Naive thymus-derived CD4-positive, alpha-beta T cell (primary cell): Measurements from ENCODE around the gene TUFM. TPM values are rescaled to one million over a fixed set of nuclear protein-coding genes. Genes with fewer than 3 reads are reported as not detected.
A peak's percentile ranks its signal among the peaks of the same experiment; 100 is the strongest.
"Not testable (repeated sequence)": the region's sequence is repeated elsewhere in the genome, so short reads cannot be mapped to it uniquely, and the experiment has no call there.

Experiments used
- ATAC-seq: fragments of 150-1000 bp; cut with Tn5 transposase; 2 replicates; pipeline ENCODE4 v1.10.0; 2021; ENCODE audit warnings: mild to moderate bottlenecking, moderate library complexity
- CTCF ChIA-PET: fragments of 350-600 bp; sonication (Branson Sonifier 250); formaldehyde crosslinking; loops from one replicate; lab custom pipeline; 2021; ENCODE audit warnings: antibody characterized with exemption; lab: Charles Lee
- POLR2A ChIA-PET: fragments of 350-600 bp; sonication (Branson Sonifier 250); formaldehyde crosslinking; loops from one replicate; lab custom pipeline; 2021; ENCODE audit warnings: antibody characterized with exemption, inconsistent platforms; lab: Charles Lee
- DNase-seq, 9 donors: peaks; one replicate each; pipeline versions ENCODE4 v3.0.0 to v3.0.0-alpha.2; 2020 to 2022; ENCODE audit warnings: mixed read lengths in 1 of 9
- H3K27ac ChIP-seq: one replicate; pipeline ENCODE4 v1.7.0; 2013; ENCODE audit warnings: mild to moderate bottlenecking, low read depth, low read length, moderate library complexity
- H3K27me3 ChIP-seq, 2 donors: one replicate each; pipeline ENCODE4 v1.7.0; 2013; ENCODE audit warnings: low read length in 2 of 2, mild to moderate bottlenecking in 2 of 2, moderate library complexity in 2 of 2; ENCODE audit not compliant: control insufficient read depth in 2 of 2, insufficient read depth in 2 of 2
- H3K36me3 ChIP-seq, 3 experiments: 1 replicate in 2 of 3; 2 replicates in 1 of 3; pipeline ENCODE4 v1.7.0; 2013; ENCODE audit warnings: low read length in 3 of 3, mild to moderate bottlenecking in 3 of 3, moderate library complexity in 1 of 3; ENCODE audit not compliant: insufficient read depth in 3 of 3, control insufficient read depth in 2 of 3
- H3K4me1 ChIP-seq, 2 donors: one replicate each; pipeline ENCODE4 v1.7.0; 2013; ENCODE audit warnings: low read length in 2 of 2, mild to moderate bottlenecking in 2 of 2, moderate library complexity in 1 of 2; ENCODE audit not compliant: control insufficient read depth in 2 of 2, insufficient read depth in 2 of 2
- H3K4me3 ChIP-seq: 2 replicates; pipeline ENCODE4 v1.7.0; 2013; ENCODE audit warnings: mild to moderate bottlenecking, low read length
- H3K9me3 ChIP-seq, 3 experiments: 1 replicate in 2 of 3; 2 replicates in 1 of 3; pipeline ENCODE4 v1.7.0; 2013; ENCODE audit warnings: low read length in 3 of 3; ENCODE audit not compliant: control insufficient read depth in 2 of 3
- H3K27ac Mint-ChIP-seq, 9 donors: one replicate each; pipeline ENCODE4 v1.8.0; 2020 to 2022; ENCODE audit warnings: mixed read lengths in 9 of 9, mild to moderate bottlenecking in 8 of 9, moderate library complexity in 5 of 9, inconsistent platforms in 2 of 9
- H3K27me3 Mint-ChIP-seq, 5 donors: one replicate each; pipeline ENCODE4 v1.8.0; 2021 to 2022; ENCODE audit warnings: mixed read lengths in 5 of 5, mild to moderate bottlenecking in 1 of 5
- H3K36me3 Mint-ChIP-seq, 5 donors: one replicate each; pipeline ENCODE4 v1.8.0; 2020 to 2022; ENCODE audit warnings: mixed read lengths in 5 of 5, mild to moderate bottlenecking in 3 of 5, inconsistent platforms in 1 of 5
- H3K4me1 Mint-ChIP-seq, 7 donors: one replicate each; pipeline ENCODE4 v1.8.0; 2020 to 2022; ENCODE audit warnings: mixed read lengths in 7 of 7, mild to moderate bottlenecking in 3 of 7, inconsistent platforms in 1 of 7
- H3K4me3 Mint-ChIP-seq, 10 donors: one replicate each; pipeline ENCODE4 v1.8.0; 2020 to 2022; ENCODE audit warnings: mild to moderate bottlenecking in 10 of 10, mixed read lengths in 10 of 10, moderate library complexity in 6 of 10, inconsistent platforms in 2 of 10
- H3K9me3 Mint-ChIP-seq, 11 donors: one replicate each; pipeline ENCODE4 v1.8.0; 2020 to 2022; ENCODE audit warnings: mixed read lengths in 11 of 11, mild to moderate bottlenecking in 4 of 11, inconsistent platforms in 1 of 11, moderate library complexity in 1 of 11
- intact Hi-C, 2 donors: fragments of 100-400 bp; cut with micrococcal nuclease; formaldehyde crosslinking; loops; one replicate each; pipeline ENCODE4 v1.15.1; 2023
- polyA plus RNA-seq, 2 donors: library from polyadenylated mRNA; unstranded; fragments of 300-500 nt; fragmentation: Illumina TruSeq; gene quantifications; one replicate each; pipeline ENCODE4 v1.2.3, GENCODE V29; 2021
- total RNA-seq, 6 experiments: library from RNA in 5 of 6; stranded (reverse) in 5 of 6; gene quantifications; 1 replicate in 5 of 6; 2 replicates in 1 of 6; pipeline ENCODE4 v1.2.3 and lab custom pipeline; 2021 to 2026

TUFM gene
- total and polyA plus RNA-seq, 7 experiments from 2014 or later = 89.7 to 140 (median 101) TPM

DNA sequence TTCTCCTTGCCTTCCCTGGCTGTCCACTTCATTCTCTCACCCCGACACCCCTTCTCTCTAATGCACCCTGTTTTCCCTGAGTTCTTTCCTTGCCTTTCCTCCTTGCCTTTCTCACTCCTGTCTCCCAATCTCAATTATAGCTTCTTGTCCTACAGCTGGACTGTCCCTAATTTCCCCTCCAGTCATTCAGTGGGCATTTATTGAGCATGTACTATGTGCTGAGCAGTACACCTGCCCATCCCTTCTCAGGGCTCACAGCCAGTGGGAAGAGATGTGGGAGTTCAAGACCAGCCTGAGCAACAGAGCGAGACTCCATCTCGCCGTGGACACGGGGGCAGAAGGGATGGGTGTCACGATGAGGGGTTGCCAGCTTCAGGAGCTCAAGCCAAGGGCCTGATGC is 37.9 kb upstream of the TUFM start:
- H3K27me3 ChIP-seq = no peaks in the 10 kb centered on the region
- H3K27ac Mint-ChIP-seq = peak overlapping the region in 1 of 9 donors; percentile 48
- ChIA-PET CTCF (no interaction called here), POLR2A (no interaction called here)
- H3K4me3 Mint-ChIP-seq = peak overlapping the region in 1 of 10 donors; percentile 63
- no peaks in the 10 kb centered on the region for H3K36me3 ChIP-seq
- no peak for DNase-seq
- peaks cover 0 to 12% of the 10 kb centered on the region in 2 donors for H3K4me1 ChIP-seq
- no peak overlapping the region for H3K27ac ChIP-seq
- peaks cover 0 to 18% (median 11%) of the 10 kb centered on the region in 7 donors for H3K4me1 Mint-ChIP-seq
- H3K36me3 Mint-ChIP-seq = peaks cover 0 to 4% (median 0%) of the 10 kb centered on the region in 5 donors
- no peak for ATAC-seq
- no peak overlapping the region for H3K4me3 ChIP-seq
- no peaks in the 10 kb centered on the region for H3K9me3 ChIP-seq
- H3K27me3 Mint-ChIP-seq = peaks cover 3 to 14% (median 9%) of the 10 kb centered on the region in 5 donors
- H3K9me3 Mint-ChIP-seq = peaks cover 0 to 2% (median 0%) of the 10 kb centered on the region in 11 donors
- intact Hi-C loops = no loop called here

DNA sequence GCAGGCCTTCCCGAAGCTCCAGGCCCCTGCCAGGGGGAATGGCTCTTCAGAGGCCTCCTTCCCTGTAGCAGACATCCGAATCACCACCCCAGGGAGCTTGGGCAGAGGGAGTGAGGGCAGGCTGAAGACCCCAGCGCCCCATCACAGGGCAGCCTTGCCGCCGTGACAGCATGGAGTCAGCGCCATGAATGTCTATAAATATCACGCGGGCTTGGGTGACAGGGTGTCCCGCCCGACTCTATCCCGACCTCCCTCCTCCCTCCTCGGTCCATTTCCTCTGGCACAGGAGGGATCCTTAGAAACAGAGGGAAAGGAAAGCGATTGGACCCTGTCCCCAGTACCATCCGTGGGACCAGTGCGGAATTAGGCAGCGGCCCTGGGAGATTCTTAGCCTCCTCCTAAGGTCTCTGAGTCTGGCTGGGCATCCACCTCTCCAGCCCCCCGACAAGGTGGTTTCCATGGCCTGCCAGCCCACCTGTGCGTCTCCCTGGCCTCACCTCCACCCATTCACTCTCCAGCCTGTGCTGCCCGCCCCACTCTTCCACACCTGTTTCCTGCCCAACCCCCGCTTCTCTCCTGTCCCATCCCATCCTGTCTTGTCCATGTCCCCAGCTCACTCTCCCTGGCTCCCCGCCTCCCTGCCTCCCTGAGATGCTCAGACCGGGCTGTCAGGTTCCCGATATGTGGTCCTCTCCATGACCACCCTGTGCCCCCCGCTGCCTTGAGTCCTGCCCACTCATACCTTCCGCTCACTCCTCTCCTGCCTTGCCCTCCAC is 37.3 kb upstream of the TUFM start:
- Mint-ChIP-seq H3K4me1 (peaks cover 0 to 19% (median 13%) of the 10 kb centered on the region in 7 donors), H3K27me3 (peaks cover 3 to 14% (median 9%) of the 10 kb centered on the region in 5 donors), H3K4me3 (no peak overlapping the region), H3K36me3 (peaks cover 0 to 4% (median 0%) of the 10 kb centered on the region in 5 donors), H3K9me3 (peaks cover 0 to 2% (median 0%) of the 10 kb centered on the region in 11 donors), H3K27ac (peak overlapping the region in 1 of 9 donors; percentile 48)
- intact Hi-C loops = no loop called here
- H3K4me1 ChIP-seq = peaks cover 0 to 16% of the 10 kb centered on the region in 2 donors
- no peak for ATAC-seq
- DNase-seq = no peak
- no peaks in the 10 kb centered on the region for H3K27me3 ChIP-seq
- POLR2A ChIA-PET = no interaction called here
- H3K4me3 ChIP-seq = no peak overlapping the region
- no peak overlapping the region for H3K27ac ChIP-seq
- H3K36me3 ChIP-seq = no peaks in the 10 kb centered on the region
- no peaks in the 10 kb centered on the region for H3K9me3 ChIP-seq
- CTCF ChIA-PET = no interaction called here

DNA sequence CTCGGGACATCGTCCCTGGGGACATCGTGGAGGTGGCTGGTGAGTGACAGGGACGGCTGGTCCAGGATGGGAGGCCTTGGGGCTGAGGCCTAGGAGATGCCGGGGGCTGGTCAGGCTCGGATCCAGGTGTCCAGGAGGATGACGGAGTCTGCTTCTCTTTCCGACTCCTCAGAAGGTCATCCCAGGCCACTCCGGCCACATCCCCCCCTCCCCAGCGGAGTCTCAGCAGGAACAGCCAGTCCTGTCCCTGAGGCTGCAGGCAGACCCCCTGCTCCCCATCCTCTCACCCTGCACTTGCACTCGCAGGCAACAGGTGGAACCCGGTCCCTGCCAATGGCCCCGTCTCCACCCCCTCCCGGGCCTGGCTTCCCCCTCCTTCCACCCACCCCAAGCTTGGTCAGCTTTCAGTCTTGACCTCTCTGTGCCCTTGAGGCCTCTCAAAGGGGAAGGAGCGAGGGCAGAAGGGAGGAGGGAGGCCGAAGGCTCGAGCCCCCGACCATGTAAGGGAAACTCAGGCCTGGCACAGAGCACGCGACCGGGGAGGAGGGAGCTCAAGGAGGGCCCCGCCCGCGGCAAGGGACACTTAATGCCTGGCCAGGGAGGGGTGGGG is 36.5 kb upstream of the TUFM start:
- Mint-ChIP-seq H3K9me3 (peaks cover 0 to 3% (median 0%) of the 10 kb centered on the region in 11 donors), H3K27me3 (peaks cover 3 to 14% (median 9%) of the 10 kb centered on the region in 5 donors), H3K4me3 (no peak overlapping the region), H3K27ac (no peak overlapping the region), H3K4me1 (peaks cover 0 to 19% (median 13%) of the 10 kb centered on the region in 7 donors), H3K36me3 (peaks cover 0 to 4% (median 0%) of the 10 kb centered on the region in 5 donors)
- CTCF ChIA-PET = no interaction called here
- no peak overlapping the region for H3K27ac ChIP-seq
- intact Hi-C loops = no loop called here
- no peaks in the 10 kb centered on the region for H3K36me3 ChIP-seq
- POLR2A ChIA-PET = no interaction called here
- ATAC-seq (no peak), DNase-seq (no peak)
- no peak overlapping the region for H3K4me3 ChIP-seq
- peaks cover 0 to 16% of the 10 kb centered on the region in 2 donors for H3K4me1 ChIP-seq
- no peaks in the 10 kb centered on the region for H3K27me3 ChIP-seq
- H3K9me3 ChIP-seq = no peaks in the 10 kb centered on the region

DNA sequence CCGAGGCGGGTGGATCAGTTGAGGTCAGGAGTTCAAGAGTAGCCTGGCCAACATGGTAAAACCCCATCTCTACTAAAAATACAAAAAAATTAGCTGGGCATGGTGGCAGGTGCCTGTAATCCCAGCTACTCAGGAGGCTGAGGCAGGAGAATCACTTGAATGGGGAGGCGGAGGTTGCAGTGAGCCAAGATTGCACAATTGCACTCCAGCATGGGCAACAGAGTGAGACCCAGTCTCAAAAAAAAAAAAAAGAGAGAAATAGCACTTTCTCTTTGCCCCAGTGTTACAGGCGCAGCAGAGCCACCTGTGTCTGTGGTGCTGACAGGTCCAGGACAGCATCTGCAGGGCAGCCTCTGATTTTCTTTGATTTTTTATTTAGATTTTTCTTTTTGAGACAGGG is 35.4 kb upstream of the TUFM start:
- peaks cover 0 to 16% of the 10 kb centered on the region in 2 donors for H3K4me1 ChIP-seq
- ATAC-seq, H3K4me3 ChIP-seq, H3K36me3 ChIP-seq, CTCF ChIA-PET, H3K9me3 Mint-ChIP-seq, H3K36me3 Mint-ChIP-seq, H3K27me3 ChIP-seq, intact Hi-C loops, H3K27ac ChIP-seq, H3K9me3 ChIP-seq, DNase-seq: not testable (repeated sequence)
- Mint-ChIP-seq H3K4me3 (peak overlapping the region in 6 of 10 donors; percentile 67 to 89 (median 84)), H3K27ac (peak overlapping the region in 2 of 9 donors; percentile 6 to 71), H3K4me1 (peaks cover 0 to 19% (median 15%) of the 10 kb centered on the region in 7 donors), H3K27me3 (peaks cover 3 to 14% (median 9%) of the 10 kb centered on the region in 5 donors)
- POLR2A ChIA-PET = interaction anchor here (0.5 kb wide), 1 partner anchor 190 kb away, joined by 5 read pairs; no protein-coding TSS in a partner anchor

- intact Hi-C loops = loop anchor here (1.0 kb wide), 2 partner anchors 18 to 35 kb away; partner anchors contain the start of genes SH2B1 (in 1 of the 2) and TUFM (in 1 of the 2)
- Histone ChIP-seq H3K27ac (no peak overlapping the region), H3K9me3 (no peaks in the 10 kb centered on the region), H3K27me3 (no peaks in the 10 kb centered on the region), H3K4me3 (no peak overlapping the region), H3K4me1 (peaks cover 0 to 16% of the 10 kb centered on the region in 2 donors), H3K36me3 (no peaks in the 10 kb centered on the region)
- H3K4me3 Mint-ChIP-seq = peak overlapping the region; percentile 67 to 91 (median 82)
- H3K36me3 Mint-ChIP-seq = peaks cover 0 to 4% (median 0%) of the 10 kb centered on the region in 5 donors
- CTCF ChIA-PET = no interaction called here
- POLR2A ChIA-PET = interaction anchor here (0.5 to 0.9 kb wide), 2 partner anchors 15 to 191 kb away, joined by 3 to 5 read pairs; no protein-coding TSS in a partner anchor
- ATAC-seq (no peak), DNase-seq (no peak)
- H3K4me1 Mint-ChIP-seq = peaks cover 0 to 19% (median 15%) of the 10 kb centered on the region in 7 donors
- peaks cover 0 to 3% (median 0%) of the 10 kb centered on the region in 11 donors for H3K9me3 Mint-ChIP-seq
- peak overlapping the region in 4 of 9 donors; percentile 6 to 87 (median 72) for H3K27ac Mint-ChIP-seq
- peaks cover 3 to 14% (median 9%) of the 10 kb centered on the region in 5 donors for H3K27me3 Mint-ChIP-seq
These were observed 34.8 kb upstream of the TUFM start for GRCh38 chr16:28880955-28881354.

DNA sequence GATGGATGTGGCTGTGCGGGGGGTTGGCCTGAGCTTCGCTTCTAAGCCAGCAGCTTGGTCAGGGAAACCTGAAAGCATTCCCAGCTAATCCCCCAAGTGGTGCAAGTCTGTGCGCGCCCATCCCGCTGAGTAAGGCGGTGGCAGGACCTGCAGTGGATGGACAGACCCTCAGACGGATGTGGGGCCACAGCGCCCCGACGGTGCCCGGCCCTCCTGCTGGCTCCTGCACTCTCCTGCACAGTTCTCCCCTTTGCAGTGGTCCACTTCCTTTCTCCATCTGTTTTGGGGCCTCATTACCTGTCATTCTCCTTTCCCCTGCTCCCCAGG is 34.4 kb upstream of the TUFM start:
- Histone ChIP-seq H3K4me1 (peaks cover 0 to 16% of the 10 kb centered on the region in 2 donors), H3K4me3 (peak overlapping the region; percentile 92), H3K27ac (no peak overlapping the region), H3K27me3 (no peaks in the 10 kb centered on the region), H3K9me3 (no peaks in the 10 kb centered on the region), H3K36me3 (no peaks in the 10 kb centered on the region)
- peaks cover 3 to 14% (median 9%) of the 10 kb centered on the region in 5 donors for H3K27me3 Mint-ChIP-seq
- peaks cover 0 to 4% (median 0%) of the 10 kb centered on the region in 5 donors for H3K36me3 Mint-ChIP-seq
- no peak for DNase-seq
- intact Hi-C loops = loop anchor here (1.0 kb wide), 2 partner anchors 17 to 34 kb away; partner anchors contain the start of genes SH2B1 (in 1 of the 2) and TUFM (in 1 of the 2)
- H3K4me1 Mint-ChIP-seq = peaks cover 0 to 19% (median 15%) of the 10 kb centered on the region in 7 donors
- POLR2A ChIA-PET = interaction anchor here (0.9 to 1.9 kb wide), 2 partner anchors 14 to 45 kb away, joined by 3 to 8 read pairs; partner anchors contain the start of gene RABEP2
- peaks cover 0 to 3% (median 0%) of the 10 kb centered on the region in 11 donors for H3K9me3 Mint-ChIP-seq
- no peak for ATAC-seq
- H3K27ac Mint-ChIP-seq = peak overlapping the region in 3 of 9 donors; percentile 6 to 87 (median 72)
- H3K4me3 Mint-ChIP-seq = peak overlapping the region; percentile 75 to 91 (median 84)
- CTCF ChIA-PET = interaction anchor here (0.6 to 0.9 kb wide), 2 partner anchors 36 to 67 kb away, joined by 3 to 5 read pairs; no protein-coding TSS in a partner anchor
